ENCODE measurements around the gene SLC13A3.

SLC13A3 gene

DNA sequence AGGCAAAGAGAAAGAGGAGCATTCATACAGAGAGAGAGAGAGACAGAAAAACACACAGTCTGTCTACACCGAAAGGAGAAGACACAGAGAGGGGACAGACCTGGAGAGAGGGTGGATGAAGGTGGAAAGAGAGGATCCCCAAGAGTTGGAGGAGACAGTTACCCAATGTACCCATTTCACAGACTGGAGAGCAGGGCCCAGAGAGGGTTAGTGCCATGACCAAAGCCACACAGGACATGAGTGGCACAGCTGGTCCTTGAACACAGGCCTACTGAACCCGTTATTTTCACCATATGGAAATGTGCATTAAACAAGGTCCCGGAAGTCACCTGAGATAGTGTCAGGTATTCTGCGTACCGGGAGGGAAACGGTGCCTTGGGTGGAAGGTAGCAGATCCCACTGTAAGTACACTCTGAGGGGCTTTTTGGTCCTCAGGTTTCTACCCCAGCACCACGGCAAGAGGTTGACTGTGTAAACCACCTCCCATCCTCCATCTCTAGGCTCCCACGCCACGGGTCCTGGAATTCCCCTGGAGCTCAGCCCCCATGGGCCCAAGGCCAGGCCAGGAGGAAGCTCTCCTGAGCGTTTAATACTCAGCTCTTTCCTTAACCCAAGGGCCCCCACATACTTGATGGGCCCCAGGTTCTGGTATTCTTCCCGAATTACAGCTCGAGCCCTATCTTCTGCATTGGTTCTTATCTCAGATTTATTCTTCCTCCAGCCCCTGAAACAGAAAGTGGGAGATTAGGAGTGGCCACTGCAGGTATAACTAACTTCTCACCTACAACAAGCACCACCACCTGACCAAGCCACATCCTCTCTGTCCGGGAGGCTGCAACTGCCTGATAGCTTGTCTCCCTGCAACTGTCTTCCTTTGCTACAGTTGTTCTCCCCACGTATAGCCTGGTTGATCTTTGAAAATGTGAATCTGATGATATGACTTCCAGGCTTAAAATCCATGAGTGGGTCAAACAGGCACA is 62.4 kb downstream of the SLC13A3 start:
- TF ChIP-seq, protein P1, sequence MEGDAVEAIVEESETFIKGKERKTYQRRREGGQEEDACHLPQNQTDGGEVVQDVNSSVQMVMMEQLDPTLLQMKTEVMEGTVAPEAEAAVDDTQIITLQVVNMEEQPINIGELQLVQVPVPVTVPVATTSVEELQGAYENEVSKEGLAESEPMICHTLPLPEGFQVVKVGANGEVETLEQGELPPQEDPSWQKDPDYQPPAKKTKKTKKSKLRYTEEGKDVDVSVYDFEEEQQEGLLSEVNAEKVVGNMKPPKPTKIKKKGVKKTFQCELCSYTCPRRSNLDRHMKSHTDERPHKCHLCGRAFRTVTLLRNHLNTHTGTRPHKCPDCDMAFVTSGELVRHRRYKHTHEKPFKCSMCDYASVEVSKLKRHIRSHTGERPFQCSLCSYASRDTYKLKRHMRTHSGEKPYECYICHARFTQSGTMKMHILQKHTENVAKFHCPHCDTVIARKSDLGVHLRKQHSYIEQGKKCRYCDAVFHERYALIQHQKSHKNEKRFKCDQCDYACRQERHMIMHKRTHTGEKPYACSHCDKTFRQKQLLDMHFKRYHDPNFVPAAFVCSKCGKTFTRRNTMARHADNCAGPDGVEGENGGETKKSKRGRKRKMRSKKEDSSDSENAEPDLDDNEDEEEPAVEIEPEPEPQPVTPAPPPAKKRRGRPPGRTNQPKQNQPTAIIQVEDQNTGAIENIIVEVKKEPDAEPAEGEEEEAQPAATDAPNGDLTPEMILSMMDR (IDR thresholded peaks at IDR 0.05; ENCODE audit: low read depth, low read length) = no peak
- DNase-seq (ENCODE audit: extremely low read depth, low read depth) = no peak

DNA sequence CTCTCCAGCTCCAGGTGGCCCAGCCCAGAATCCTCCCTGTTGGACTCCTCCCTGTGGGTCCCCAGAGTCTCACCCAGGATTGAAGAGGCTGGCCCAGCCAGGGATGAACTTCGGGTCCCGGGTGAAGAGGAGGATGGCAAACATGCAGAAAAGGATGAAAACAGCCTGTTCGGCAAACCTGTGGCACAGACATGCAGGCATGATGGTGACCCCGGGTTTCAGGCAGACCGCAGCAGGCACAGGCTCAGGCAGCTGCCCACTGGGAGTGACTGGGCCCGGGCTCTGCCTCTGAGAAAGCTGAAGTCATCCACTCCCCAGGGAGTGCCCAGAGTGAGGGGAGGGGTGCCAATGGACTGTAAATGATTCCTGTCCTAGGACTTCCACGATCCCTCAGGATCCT is 63.3 kb downstream of the SLC13A3 start:
- TF ChIP-seq, protein P1 (IDR thresholded peaks at IDR 0.05; ENCODE audit: low read depth, low read length) = no peak
- no peak for DNase-seq (ENCODE audit: extremely low read depth, low read depth)

DNA sequence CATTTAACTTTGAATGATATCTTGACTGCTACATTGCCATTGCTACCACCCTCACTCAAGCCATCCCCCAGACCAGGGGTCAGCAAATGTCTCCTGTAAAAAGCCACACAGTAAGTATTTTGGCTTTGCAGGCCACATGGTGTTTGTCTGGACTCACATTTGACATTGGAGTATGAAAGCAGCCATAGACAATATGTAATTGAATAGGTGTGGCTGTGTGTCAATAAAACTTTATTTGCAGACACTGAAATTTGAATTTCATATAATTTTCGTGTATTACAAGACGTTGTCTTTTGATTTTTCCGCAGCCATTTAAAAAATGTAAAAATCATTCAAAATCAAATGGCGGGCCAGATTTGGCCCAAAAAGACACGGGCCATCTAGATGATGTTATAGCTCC is 64.5 kb downstream of the SLC13A3 start:
- TF ChIP-seq, protein P1 (IDR thresholded peaks at IDR 0.05; ENCODE audit: low read depth, low read length) = no peak
- DNase-seq (ENCODE audit: extremely low read depth, low read depth) = no peak

DNA sequence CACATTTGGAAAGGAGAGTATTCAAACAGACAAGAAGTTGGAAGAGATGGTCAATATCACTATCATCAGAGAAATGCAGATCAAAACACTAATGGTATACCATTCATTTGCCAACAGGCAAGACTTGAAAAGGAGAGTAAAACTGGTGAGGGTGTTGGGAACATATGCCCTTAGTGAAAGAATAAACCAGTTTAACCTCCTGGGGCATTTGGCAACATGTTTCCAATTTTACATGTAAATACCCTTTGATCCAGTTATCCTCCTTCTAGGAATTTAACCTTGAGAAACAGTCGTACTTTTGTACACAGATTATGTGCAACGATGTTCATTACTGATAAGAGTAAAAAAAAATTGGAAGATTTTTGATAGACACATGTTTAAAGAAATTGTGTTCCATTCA is 66.8 kb downstream of the SLC13A3 start:
- DNase-seq (ENCODE audit: extremely low read depth, low read depth) = no peak
- TF ChIP-seq, protein P1 (IDR thresholded peaks at IDR 0.05; ENCODE audit: low read depth, low read length) = no peak

DNA sequence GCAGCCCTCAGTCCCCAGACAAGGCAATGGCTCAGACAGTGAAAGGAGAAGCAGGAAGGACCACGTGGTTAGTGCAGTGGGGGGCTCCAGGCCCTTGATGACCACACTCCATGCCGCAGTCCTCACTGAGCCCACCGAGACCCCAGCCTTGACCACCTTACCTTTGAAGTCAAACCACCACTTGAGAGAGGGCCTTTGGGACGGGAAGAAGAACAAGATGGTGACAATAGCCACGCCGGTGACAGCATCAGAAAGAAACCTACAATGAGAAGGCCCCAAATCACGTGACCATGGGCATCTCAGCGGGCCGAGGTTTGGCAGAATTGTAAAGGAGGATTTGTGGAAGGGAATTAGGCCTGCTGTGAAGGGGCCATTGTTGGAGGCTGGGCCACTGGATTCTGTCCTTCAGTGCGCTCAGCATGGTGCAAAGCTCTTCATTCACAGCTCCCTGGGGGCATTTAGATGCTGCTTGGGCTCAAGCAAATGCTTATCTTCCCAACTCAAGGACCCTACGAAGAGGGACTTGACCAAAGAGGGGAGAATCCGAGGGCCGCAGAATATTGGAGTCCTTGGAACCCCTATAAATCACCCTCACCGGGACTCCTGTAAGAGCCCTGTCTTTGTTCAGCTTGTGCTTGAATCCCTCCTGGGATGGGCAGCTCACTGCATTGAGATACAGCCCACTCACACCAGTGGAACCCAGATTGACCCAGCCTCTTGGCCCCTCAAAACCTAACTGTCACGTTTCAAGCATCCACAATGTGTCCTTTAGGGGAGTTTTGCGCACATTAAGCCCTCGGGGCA is 67.6 kb downstream of the SLC13A3 start:
- no peak for DNase-seq (ENCODE audit: extremely low read depth, low read depth)
- TF ChIP-seq, protein P1 (IDR thresholded peaks at IDR 0.05; ENCODE audit: low read depth, low read length) = no peak

DNA sequence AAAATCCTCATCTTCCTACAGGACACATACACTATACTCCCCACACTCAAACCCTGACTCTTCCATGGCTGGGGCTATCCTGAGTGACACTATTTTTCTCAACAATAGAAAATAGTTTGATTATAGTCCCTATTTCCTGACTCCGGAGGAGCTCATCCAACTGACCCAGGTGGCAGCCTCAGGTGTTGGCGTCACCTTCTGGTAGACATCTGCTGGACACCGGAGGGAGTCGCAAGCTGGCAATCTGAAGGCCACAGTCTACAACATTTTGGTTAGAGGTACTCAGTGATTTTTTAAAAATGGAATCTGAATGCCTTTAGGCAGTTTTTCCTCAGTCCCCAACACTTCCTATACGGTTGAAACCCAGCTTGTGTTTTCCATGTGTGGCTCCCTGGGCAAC is 68.6 kb downstream of the SLC13A3 start:
- TF ChIP-seq, protein P1 (IDR thresholded peaks at IDR 0.05; ENCODE audit: low read depth, low read length) = no peak
- DNase-seq (ENCODE audit: extremely low read depth, low read depth) = no peak

DNA sequence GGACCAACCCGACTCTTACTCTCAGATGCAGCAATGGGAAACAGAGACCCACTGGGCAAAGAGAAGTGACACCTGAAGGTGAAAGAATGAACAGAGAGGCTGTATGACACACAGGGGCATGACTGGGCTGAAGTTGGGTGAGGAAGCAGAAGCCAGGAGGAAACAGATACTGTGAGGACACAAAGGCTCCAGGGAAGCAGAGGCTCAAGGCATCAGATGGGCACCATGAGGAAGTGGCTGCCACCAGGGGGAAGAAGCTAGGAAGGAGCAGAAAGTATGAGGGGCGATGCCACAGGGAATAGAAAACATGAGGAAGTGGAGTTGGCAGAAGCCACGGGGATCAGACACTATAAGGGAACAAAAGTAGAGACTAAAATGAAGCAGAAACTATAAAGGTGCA is 69.9 kb downstream of the SLC13A3 start:
- TF ChIP-seq, protein P1 (IDR thresholded peaks at IDR 0.05; ENCODE audit: low read depth, low read length) = no peak
- no peak for DNase-seq (ENCODE audit: extremely low read depth, low read depth)

Measured in AG09319 (cell line).